ENCODE measurements around the gene GNA12.
"Not testable (repeated sequence)": the region's sequence is repeated elsewhere in the genome, so short reads cannot be mapped to it uniquely, and the experiment has no call there.

Gene GNA12

GRCh38 chr7:2701832-2702593 lies 142.1 kb downstream of the GNA12 start:
- H3K36me3 Mint-ChIP-seq: no peaks in the 10 kb centered on the region
- peaks cover 17% of the 10 kb centered on the region for H3K27me3 Mint-ChIP-seq
- ATAC-seq: no peak
- no peaks in the 10 kb centered on the region for H3K9me3 Mint-ChIP-seq
- H3K27ac Mint-ChIP-seq: no peak overlapping the region
- H3K4me3 Mint-ChIP-seq: no peak overlapping the region
- H3K4me1 Mint-ChIP-seq: peaks cover 29% of the 10 kb centered on the region

DNA sequence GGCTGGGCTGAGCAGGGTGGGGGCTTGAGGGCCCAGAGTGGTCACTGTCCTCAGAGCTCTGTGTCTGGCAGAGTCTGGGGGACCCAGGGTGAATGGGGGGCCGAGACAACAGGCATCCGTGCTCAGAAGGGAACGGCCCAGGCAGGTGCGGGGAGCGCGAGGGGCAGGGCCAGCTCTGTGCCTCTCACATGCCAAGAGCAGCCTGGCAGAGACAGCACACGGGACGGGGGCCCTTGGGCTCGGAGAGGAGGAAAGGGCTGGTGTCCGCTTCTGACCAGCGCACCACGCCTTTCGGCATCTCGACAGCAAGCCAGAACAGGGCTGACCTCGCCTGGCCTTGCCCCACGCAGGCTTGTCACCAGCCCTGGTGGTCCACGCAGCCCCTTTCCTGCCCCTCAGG lies 142.7 kb downstream of the GNA12 start:
- Mint-ChIP-seq H3K9me3 (no peaks in the 10 kb centered on the region), H3K36me3 (no peaks in the 10 kb centered on the region), H3K4me1 (peaks cover 29% of the 10 kb centered on the region), H3K27me3 (peaks cover 17% of the 10 kb centered on the region), H3K27ac (no peak overlapping the region), H3K4me3 (no peak overlapping the region)
- ATAC-seq: no peak

DNA sequence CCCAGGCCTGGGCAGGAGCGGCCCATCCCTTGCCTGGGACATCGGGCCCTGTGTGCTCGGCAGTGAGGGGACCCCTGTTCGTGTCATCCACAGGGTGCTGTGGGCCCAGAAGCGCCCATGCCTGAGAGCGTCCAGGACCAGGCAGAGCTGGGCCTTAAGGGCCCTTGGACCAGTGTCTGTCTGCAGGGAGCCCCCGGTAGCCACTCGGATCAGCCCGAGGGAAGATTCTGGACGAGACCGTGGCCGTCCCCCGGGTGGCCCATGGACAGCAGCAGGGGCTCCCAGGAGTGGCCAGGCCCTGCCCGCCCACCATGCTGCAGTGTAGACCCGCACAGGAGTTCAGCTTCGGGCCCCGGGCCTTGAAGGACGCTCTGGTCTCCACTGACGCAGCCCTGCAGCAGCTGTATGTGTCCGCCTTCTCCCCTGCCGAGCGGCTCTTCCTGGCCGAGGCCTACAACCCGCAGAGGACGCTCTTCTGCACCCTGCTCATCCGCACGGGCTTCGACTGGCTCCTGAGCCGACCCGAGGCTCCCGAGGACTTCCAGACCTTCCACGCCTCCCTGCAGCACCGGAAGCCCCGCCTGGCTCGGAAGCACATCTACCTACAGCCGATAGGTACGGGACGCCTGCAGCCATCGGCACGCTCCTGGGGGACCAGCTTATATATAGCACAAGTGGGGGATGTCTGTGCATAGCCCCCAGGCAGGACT lies 143.8 kb downstream of the GNA12 start:
- Mint-ChIP-seq H3K4me3 (no peak overlapping the region), H3K36me3 (no peaks in the 10 kb centered on the region), H3K27me3 (peaks cover 17% of the 10 kb centered on the region), H3K27ac (peak overlapping the region; percentile 78), H3K9me3 (no peaks in the 10 kb centered on the region), H3K4me1 (peaks cover 29% of the 10 kb centered on the region)
- ATAC-seq: no peak

DNA sequence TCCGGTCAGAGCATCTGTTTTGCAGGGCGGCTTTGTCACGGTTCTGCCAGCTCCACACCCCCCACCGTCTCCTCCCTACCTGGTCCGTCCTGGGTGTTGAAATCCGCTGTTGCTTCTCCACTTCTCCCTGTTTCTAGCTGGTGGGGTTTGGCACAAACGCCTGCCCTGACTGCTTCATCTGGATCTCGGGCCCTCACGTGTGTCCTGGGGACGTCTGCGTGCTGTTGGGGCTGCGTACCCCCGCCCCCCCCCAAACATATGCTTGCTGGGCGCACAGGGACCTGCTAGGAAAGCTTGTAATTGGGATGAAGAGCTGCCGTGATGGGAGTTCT lies 144.9 kb downstream of the GNA12 start:
- Mint-ChIP-seq H3K27ac (peak overlapping the region; percentile 78), H3K36me3 (no peaks in the 10 kb centered on the region), H3K27me3 (peaks cover 17% of the 10 kb centered on the region), H3K4me1 (peaks cover 29% of the 10 kb centered on the region), H3K9me3 (no peaks in the 10 kb centered on the region), H3K4me3 (peak overlapping the region; percentile 59)
- no peak for ATAC-seq

DNA sequence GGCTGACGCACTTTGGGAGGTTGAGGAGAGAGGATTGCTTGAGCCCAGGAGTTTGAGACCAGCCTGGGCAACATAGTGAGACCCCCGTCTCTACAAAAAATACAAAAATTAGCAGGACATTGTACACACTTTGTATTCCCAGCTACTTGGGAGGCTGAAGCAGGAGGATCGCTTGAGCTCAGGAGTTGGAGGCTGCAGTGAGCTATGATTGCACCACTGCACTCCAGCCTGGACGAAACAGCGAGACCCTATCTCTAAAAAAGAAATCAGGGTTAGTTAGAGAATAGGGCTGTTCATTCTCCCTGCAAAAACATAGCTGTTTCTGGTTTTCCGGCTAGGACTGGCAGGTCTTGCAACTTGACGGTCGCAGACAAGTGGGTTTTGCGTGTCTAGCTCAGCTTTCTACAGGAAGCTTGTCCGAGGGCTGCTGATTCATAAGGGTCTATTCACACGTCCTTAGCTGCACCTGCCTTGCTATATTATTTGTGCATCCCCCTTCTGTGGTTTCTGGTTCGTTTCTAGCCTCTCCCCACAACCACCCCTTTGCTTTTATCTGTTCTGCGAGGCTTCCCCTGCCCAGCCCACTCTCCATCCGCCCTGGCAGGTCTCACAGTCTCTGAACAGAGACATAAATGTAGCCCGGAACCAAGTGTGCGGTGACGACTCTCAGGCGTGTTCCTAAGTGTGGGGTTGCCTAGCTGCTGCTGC lies 145.4 kb downstream of the GNA12 start:
- peak overlapping the region; percentile 59 for H3K4me3 Mint-ChIP-seq
- H3K27me3 Mint-ChIP-seq: peaks cover 17% of the 10 kb centered on the region
- H3K4me1 Mint-ChIP-seq: peaks cover 33% of the 10 kb centered on the region
- ATAC-seq: peak; percentile 95
- no peaks in the 10 kb centered on the region for H3K36me3 Mint-ChIP-seq
- no peaks in the 10 kb centered on the region for H3K9me3 Mint-ChIP-seq
- peak overlapping the region; percentile 78 for H3K27ac Mint-ChIP-seq

GRCh38 chr7:2694122-2694436 lies 150.0 kb downstream of the GNA12 start:
- ATAC-seq, H3K36me3 Mint-ChIP-seq, H3K9me3 Mint-ChIP-seq, H3K4me3 Mint-ChIP-seq: not testable (repeated sequence)
- peaks cover 30% of the 10 kb centered on the region for H3K27me3 Mint-ChIP-seq
- peaks cover 46% of the 10 kb centered on the region for H3K4me1 Mint-ChIP-seq
- H3K27ac Mint-ChIP-seq: peak overlapping the region; percentile 55

DNA sequence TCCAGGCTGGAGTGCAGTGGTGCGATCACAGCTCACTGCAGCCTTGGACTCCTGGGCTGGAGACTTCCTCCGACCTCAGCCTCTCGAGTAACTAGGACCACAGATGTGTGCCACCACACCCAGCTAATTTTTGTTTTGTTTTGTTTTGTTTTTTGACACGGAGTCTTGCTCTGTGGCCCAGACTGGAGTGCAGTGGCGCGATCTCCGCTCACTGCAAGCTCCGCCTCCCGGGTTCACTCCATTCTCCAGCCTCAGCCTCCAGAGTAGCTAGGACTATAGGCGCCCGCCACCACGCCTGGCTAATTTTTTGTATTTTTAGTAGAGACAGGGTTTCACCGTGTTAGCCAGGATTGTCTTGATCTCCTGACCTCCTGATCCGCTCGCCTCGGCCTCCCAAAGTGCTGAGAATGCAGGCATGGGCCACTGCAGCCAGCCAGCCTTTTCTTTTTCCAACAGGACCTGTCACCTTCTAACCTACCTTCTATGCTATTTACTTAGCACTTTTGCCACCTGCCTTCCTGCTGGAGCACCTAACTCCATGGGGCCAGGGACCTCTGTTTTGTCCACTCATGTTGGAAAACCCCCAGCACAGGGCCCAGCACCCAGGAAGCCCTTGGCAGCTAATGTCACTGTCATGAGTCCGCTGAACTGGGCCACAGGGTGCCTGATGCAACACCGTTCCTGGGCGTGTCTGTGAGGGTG lies 150.5 kb downstream of the GNA12 start:
- H3K27me3 Mint-ChIP-seq: peaks cover 35% of the 10 kb centered on the region
- H3K27ac Mint-ChIP-seq: peak overlapping the region; percentile 55
- H3K4me1 Mint-ChIP-seq: peaks cover 46% of the 10 kb centered on the region
- not testable (repeated sequence) for H3K9me3 Mint-ChIP-seq, ATAC-seq, H3K36me3 Mint-ChIP-seq, H3K4me3 Mint-ChIP-seq

GRCh38 chr7:2692543-2692942 lies 151.6 kb downstream of the GNA12 start:
- Mint-ChIP-seq H3K4me3 (no peak overlapping the region), H3K4me1 (peaks cover 44% of the 10 kb centered on the region), H3K27me3 (peaks cover 39% of the 10 kb centered on the region), H3K27ac (peak overlapping the region; percentile 53), H3K9me3 (no peaks in the 10 kb centered on the region), H3K36me3 (no peaks in the 10 kb centered on the region)
- ATAC-seq: no peak

DNA sequence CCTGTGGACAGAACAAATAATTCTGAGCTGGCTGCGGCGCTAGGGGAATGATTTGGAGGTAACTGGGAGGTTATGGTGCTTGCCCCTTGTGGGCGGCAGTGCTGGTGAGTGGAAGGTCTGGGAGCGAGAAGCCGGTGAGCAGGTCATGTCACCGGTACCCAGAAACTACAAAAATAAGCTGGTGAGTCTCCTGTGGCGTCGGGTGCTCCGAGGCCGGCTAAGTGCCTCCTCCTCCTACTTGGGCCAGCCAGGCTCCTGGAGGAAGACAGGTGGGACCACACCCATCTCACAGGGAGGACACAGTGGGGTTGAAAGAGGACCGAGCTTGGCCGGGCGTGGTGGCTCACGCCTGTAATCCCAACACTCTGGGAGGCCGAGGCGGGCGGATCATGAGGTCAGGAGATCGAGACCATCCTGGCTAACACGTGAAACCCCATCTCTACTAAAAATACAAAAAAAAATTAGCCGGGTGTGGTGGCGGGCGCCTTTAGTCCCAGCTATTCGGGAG lies 152.1 kb downstream of the GNA12 start:
- H3K27ac Mint-ChIP-seq: peak overlapping the region; percentile 56

GRCh38 chr7:2691011-2691707 lies 152.9 kb downstream of the GNA12 start:
- Mint-ChIP-seq H3K27me3 (peaks cover 47% of the 10 kb centered on the region), H3K9me3 (no peaks in the 10 kb centered on the region), H3K4me1 (peaks cover 50% of the 10 kb centered on the region)

More for the DNA sequence above, 152.1 kb downstream of the GNA12 start:
- H3K4me3 Mint-ChIP-seq, H3K36me3 Mint-ChIP-seq, H3K9me3 Mint-ChIP-seq, ATAC-seq: not testable (repeated sequence)
- Mint-ChIP-seq H3K4me1 (peaks cover 50% of the 10 kb centered on the region), H3K27me3 (peaks cover 45% of the 10 kb centered on the region)

DNA sequence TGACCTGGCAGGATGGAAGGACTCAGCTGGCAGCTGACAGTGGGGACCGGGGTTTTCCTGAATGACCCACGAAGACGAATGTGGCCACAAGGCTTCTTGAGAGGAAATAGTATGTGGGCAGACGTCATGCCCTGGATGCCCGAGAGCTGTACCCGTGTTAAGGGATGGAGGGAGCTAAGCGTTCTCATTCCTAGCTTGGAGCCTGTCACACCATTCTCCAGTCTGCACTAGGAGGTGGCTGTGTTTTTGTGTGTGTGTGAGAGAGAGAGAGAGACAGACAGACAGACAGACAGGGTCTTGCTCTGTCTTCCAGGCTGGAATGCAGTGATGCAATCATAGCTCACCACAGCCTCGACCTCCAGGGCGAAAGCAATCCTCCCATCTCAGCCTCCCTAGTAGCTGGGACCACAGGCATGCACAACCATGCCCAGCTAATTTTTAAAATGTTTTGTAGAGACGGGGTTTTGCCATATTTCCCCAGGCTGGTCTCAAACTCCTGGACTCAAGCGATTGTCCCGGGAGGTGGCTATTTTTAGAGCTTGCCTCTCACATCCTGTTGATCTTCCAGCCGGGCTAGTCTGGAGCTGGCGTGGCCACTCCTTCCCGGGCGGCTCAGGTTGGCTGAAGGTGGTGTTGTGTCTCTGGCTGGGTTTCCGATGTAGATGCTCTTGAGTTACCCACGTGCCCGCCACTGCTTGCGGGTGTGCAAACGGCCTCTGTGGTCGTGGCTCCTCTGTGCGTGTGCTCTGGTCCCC lies 154.0 kb downstream of the GNA12 start:
- no peaks in the 10 kb centered on the region for H3K36me3 Mint-ChIP-seq
- peak overlapping the region; percentile 56 for H3K27ac Mint-ChIP-seq
- no peaks in the 10 kb centered on the region for H3K9me3 Mint-ChIP-seq
- peak; percentile 4 for ATAC-seq
- peaks cover 47% of the 10 kb centered on the region for H3K27me3 Mint-ChIP-seq
- H3K4me3 Mint-ChIP-seq: peak overlapping the region; percentile 1
- H3K4me1 Mint-ChIP-seq: peaks cover 50% of the 10 kb centered on the region

More at GRCh38 chr7:2691011-2691707, 152.9 kb downstream of the GNA12 start:
- H3K4me3 Mint-ChIP-seq: no peak overlapping the region
- peak overlapping the region; percentile 56 for H3K27ac Mint-ChIP-seq
- H3K36me3 Mint-ChIP-seq: no peaks in the 10 kb centered on the region
- ATAC-seq: no peak

DNA sequence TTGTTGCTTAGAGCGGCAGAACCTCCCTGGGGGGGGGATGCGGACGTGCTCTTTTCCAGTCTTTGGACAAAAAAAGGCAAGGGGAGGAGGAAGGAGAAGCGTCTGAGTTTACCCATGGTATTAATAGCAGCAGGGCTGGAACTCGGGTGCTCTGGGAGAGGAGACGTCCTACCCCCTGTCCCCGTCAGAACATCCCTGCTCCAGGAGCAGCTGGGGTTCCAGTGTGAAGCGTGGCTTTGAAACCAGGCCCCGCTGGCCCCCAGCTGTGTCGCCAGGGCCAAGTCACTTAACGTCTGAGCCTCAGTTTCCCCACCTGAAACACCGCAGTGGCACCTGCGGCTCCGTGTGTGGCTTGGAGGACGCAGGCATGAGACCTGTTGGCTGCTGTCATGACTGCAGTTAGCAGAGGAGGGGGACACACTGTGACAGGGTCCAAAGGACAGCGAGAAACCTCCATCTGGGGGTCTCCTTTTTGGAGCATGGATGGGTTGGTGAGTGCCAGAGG lies 154.7 kb downstream of the GNA12 start:
- Mint-ChIP-seq H3K9me3 (no peaks in the 10 kb centered on the region), H3K27ac (peak overlapping the region; percentile 28), H3K4me1 (peaks cover 50% of the 10 kb centered on the region), H3K27me3 (peaks cover 48% of the 10 kb centered on the region), H3K36me3 (no peaks in the 10 kb centered on the region), H3K4me3 (peak overlapping the region; percentile 69)
- peak; percentile 29 for ATAC-seq

- peak; percentile 71 for ATAC-seq
- H3K27ac Mint-ChIP-seq: peak overlapping the region; percentile 28
- H3K4me1 Mint-ChIP-seq: peaks cover 46% of the 10 kb centered on the region
These were observed 155.4 kb downstream of the GNA12 start for GRCh38 chr7:2688409-2689342.

More at GRCh38 chr7:2688409-2689342, 155.4 kb downstream of the GNA12 start:
- no peaks in the 10 kb centered on the region for H3K9me3 Mint-ChIP-seq
- H3K4me3 Mint-ChIP-seq: peak overlapping the region; percentile 69
- no peaks in the 10 kb centered on the region for H3K36me3 Mint-ChIP-seq
- peaks cover 55% of the 10 kb centered on the region for H3K27me3 Mint-ChIP-seq

Measured in stimulated activated memory B cell treated with anti-CD40 and anti-IgM and Interleukin-4, amounts not matched to agents 10 μg/mL and 1 μg/mL and 100 μg/mL, for 72 hours (primary cell).